NCI-H524 treated with DMSO at 0.1 percent for 48 hours (cell line): ENCODE measurements around the gene PTPRN2.
"Not testable (repeated sequence)": the region's sequence is repeated elsewhere in the genome, so short reads cannot be mapped to it uniquely, and the experiment has no call there.

Experiments
- DNase-seq: peaks from one replicate; lab custom pipeline; 2025; lab: John Stamatoyannopoulos, UW

Gene PTPRN2

GRCh38 chr7:157676001-157676400, 911.6 kb downstream of the PTPRN2 start:
- no peak for DNase-seq

GRCh38 chr7:157675427-157675927, 912.1 kb downstream of the PTPRN2 start:
- no peak for DNase-seq

GRCh38 chr7:157674715-157675426, 912.8 kb downstream of the PTPRN2 start:
- no peak for DNase-seq

DNA sequence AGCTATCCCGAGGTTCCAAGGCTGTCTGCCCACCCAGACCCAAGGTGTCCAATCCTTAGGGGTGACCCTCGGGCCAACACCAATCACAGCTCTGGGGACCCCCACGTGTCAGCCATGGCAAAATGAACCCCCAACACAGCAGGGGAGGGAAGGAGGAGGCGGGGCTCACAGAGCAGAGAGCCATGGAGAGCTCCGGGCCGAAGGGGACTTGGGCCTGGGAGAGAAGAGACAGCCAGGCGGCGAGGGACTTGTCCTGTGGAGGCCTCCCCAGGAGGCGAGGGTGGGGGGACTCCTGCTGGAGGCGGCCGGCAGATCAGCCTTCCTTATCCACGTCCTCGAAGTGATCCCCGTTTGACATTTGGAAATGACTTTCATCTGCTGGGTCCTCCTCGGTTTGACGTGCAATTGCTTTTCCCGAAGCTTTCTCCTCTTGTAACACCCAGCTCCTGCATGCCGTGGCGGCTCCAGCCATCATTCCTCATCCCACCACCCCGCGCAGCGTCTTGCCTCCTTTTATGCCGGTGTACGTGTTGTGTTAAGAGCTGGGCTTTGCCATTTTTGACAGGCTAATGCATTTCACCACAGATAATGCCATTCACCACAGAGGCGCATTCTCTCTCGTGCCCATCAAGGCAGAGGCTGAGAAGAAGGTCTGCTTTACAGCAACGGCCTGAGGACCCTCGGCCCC, 913.5 kb downstream of the PTPRN2 start:
- no peak for DNase-seq

DNA sequence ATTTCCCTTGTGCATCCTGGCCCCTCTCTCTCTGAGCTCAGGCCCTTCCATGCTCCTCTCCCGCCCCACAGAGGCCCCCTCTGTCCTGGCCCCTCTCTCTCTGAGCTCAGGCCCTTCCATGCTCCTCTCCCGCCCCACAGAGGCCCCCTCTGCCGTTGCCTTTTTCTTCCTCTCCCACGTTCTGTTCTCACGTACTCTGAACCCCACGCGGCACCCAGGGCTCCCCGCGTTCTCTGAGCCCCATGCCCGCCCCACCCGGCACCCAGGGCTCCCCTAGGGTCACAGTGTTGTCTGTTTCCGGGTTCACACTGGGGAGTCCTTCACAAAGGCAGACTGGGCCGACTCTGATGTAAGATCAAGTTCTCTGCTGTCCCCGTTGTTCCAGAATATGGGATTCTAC, 914.0 kb downstream of the PTPRN2 start:
- DNase-seq = no peak

GRCh38 chr7:157671358-157672255, 916.0 kb downstream of the PTPRN2 start:
- DNase-seq = no peak

DNA sequence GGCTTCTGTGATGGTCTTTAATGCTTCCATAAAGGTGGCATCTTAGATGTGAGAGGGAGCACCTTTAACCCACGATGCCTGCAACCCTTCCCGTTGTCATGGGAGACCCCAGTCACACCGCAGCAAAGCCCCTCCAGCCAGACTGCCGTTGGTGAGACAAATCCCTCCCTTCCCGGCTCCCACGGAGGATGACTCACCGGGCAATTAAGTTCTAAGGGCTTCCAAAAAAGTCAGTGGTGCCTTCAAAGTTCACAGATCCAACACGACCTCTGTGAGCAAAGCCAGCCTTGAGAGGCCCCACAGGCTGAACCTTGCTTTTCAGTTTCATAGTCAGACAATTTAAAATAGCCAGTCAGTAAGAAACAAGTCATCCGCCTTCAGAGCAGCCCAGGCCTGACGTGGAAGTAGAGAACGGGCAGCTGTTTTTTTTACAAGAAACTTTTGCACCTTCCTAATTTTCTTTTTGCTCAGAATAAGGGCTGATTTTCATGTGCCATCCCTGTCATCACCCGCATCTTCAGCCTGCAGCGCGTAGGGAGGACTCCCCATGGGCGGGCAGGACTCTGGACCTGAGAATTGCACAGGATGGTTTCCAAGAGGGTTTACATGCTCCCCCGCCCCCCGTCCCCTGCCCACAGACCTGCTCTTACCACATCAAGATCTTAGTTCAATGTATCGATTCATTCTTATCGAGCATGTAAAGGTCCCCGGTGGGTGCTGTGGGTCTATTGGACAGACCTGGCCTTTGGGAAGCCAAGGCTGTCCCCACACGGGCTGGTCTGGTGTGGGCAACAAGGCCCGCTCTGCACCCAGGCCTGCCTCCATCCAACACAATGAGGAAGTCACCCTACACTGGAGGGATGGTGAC, 916.9 kb downstream of the PTPRN2 start:
- no peak for DNase-seq

GRCh38 chr7:157669768-157670351, 917.8 kb downstream of the PTPRN2 start:
- DNase-seq = no peak

DNA sequence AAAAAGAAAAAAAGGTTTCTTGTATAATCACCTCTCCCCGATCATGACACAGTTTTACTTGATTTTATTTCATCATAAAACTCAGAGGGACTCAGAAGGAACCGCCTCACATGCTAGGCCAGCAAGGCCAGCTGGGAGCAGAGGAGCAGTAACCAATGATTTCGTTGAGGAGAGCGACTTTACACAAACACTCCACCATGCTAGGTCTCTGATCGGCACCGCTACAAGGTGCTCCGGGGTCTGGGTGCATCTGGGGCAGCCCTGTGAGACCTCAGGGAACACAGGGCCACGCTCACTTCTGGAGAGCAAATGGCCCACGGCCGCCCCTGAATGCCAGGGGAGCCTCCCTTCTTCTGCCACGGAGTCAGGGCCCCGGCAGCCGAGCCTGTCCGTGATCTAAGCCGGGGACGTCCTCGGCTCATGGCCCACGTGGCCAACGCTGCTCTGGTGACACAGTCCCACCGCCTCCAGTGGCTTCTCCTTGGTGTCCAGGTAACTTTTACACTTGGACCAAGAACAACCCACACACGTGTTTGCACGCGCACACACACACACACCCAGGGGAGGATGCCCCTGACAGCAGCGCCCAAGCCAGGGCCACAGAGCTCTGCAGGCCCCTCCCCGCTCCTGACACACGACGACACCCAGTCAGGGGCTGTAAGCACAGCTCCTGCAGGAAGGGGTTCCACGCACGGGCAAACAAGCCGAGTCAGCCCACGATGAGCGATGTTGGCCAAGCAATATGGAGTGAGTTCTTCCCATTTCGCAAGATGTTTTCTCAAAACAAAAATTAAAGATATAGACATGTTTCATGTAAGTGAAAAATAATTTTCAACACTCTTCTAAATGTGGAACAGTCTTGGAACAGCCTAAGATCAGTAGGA, 918.5 kb downstream of the PTPRN2 start:
- DNase-seq = no peak

- DNase-seq = no peak
Observed at GRCh38 chr7:157668221-157668883, 919.3 kb downstream of the PTPRN2 start.

GRCh38 chr7:157667731-157668130, 919.9 kb downstream of the PTPRN2 start:
- DNase-seq = no peak

DNA sequence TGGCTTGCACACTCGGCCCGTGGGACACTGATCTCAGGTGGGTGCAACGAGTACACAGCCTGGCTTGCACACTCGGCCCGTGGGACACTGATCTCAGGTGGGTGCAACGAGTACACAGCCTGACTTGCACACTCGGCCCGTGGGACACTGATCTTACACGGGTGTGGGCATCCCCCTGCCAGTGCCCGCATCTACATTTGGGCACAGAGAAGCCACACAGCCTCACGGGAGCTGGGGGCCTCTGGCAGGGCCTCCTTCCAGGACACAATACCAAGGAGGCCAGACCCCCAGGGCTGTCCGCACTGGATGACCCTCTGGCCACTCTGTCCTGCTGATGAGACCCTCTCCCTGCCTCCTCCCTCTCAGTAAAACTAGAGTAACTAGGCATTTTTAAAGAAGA, 920.4 kb downstream of the PTPRN2 start:
- DNase-seq = no peak

- DNase-seq = no peak
Observed at GRCh38 chr7:157666530-157667040, 921.0 kb downstream of the PTPRN2 start.

- not testable (repeated sequence) for DNase-seq
Observed at GRCh38 chr7:157665634-157665988, 922.0 kb downstream of the PTPRN2 start.

- no peak for DNase-seq
Observed at GRCh38 chr7:157664871-157665633, 922.6 kb downstream of the PTPRN2 start.

DNA sequence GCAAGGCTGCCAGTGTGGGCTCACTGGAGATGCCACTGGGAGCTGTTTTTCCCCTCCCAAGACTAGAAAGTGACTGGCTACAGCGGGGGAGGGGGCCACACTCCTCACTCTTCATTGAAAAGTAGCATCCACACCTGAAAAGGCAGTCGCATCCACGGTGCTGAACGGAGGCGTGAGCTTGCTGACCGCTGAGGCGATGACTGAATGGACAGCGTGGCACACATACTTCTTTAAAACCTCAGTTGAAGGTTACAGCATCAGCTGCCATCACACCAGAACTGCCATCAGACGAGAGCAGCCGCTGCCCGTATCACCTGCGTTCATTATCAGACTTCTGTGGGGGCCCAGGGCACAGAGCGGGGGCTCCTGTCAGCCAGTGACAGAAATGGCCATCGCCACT, 923.6 kb downstream of the PTPRN2 start:
- DNase-seq = no peak

DNA sequence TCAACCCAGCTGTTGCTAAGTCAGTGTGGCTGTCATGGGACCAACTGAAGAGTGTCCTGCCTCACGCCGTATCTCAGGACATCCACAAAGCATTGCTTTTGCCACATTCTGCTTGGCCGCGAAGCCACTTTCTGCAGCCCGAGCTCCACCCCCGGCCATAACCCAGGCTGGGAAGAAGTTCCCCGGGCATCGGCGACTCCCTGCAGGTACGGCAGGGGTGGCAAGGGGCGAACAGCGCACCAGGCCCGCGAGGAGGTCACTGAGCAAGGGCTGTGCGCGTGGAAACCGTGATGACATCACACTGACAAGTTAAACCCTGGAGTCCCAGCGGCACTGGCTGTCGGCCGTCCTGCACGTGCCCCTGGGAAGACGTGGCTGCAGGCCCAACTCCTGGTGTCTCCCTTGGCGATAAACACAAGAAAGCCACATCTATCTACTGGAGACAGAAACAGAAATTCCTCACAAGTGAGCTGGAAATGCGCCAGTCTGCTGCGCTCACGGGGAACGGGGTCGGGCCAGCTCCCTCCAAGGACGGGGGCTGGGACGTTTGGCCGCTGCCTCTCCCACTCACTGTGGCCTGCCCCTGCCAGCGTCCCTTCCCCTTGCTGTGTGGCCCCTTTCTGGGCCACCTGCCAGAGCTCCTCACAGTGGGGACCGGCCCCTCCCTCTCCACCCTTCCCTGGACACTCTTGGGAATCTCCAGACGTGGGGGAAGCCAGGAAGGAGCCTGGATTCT, 924.5 kb downstream of the PTPRN2 start:
- no peak for DNase-seq
